HepG2 (cell line): ENCODE measurements around the gene NRP1. TPM values are rescaled to one million over a fixed set of nuclear protein-coding genes. Genes with fewer than 3 reads are reported as not detected.

ENCODE experiments used
- AFF4 ChIP-seq: sonication (generic); formaldehyde crosslinking; IDR thresholded peaks from 2 replicates; pipeline ENCODE4 v1.4.0; 2020; ENCODE audit warnings: missing genetic modification reagents
- BORCS8-MEF2B ChIP-seq: sonication (generic); formaldehyde crosslinking; IDR thresholded peaks from 2 replicates; pipeline ENCODE4 v1.8.0; 2022; ENCODE audit warnings: mild to moderate bottlenecking, missing genetic modification reagents
- CCDC6 ChIP-seq: sonication (generic); formaldehyde crosslinking; IDR thresholded peaks from 2 replicates; pipeline ENCODE4 v1.8.1; 2022; ENCODE audit warnings: mild to moderate bottlenecking, missing genetic modification reagents, moderate library complexity
- CREM ChIP-seq, 2 experiments: sonication (generic) in 1 of 2; formaldehyde crosslinking in 1 of 2; IDR thresholded peaks; 2 replicates each; pipeline versions ENCODE4 v1.4.0 to v1.6.1; 2016 to 2020; ENCODE audit warnings: antibody characterized with exemption in 1 of 2, mild to moderate bottlenecking in 1 of 2, missing genetic modification reagents in 1 of 2
- E2F1 ChIP-seq: sonication (generic); formaldehyde crosslinking; IDR thresholded peaks from 2 replicates; pipeline ENCODE4 v1.5.0; 2020; ENCODE audit warnings: missing genetic modification reagents
- FOXA3 ChIP-seq: IDR thresholded peaks from 2 replicates; pipeline ENCODE4 v1.6.1; 2016; ENCODE audit warnings: missing genetic modification reagents, missing compliant biosample characterization
- HMGXB4 ChIP-seq, 2 experiments: sonication (generic) in 1 of 2; formaldehyde crosslinking in 1 of 2; IDR thresholded peaks; 2 replicates each; pipeline versions ENCODE4 v1.4.0 to v1.6.1; 2018 to 2020; ENCODE audit warnings: missing genetic modification reagents in 2 of 2, borderline replicate concordance in 1 of 2, low read depth in 1 of 2, mild to moderate bottlenecking in 1 of 2, missing biosample characterization in 1 of 2
- TBX2 ChIP-seq: sonication (generic); formaldehyde crosslinking; IDR thresholded peaks from 2 replicates; pipeline ENCODE4 v1.5.0; 2020; ENCODE audit warnings: missing genetic modification reagents, mild to moderate bottlenecking, borderline replicate concordance
- TBX3 ChIP-seq: fragments of 450-650 bp; IDR thresholded peaks from 2 replicates; pipeline ENCODE4 v1.6.1; 2017; ENCODE audit warnings: antibody characterized with exemption, mild to moderate bottlenecking, inconsistent platforms, borderline replicate concordance
- TFE3 ChIP-seq: IDR thresholded peaks from 2 replicates; pipeline ENCODE4 v1.6.1; 2016
- TMF1 ChIP-seq: sonication (generic); formaldehyde crosslinking; IDR thresholded peaks from 2 replicates; pipeline ENCODE4 v1.8.1; 2022; ENCODE audit warnings: low read depth, missing genetic modification reagents
- ZFX ChIP-seq: sonication (generic); formaldehyde crosslinking; IDR thresholded peaks from 2 replicates; pipeline ENCODE4 v1.4.0; 2020; ENCODE audit warnings: mild to moderate bottlenecking, low read depth, missing genetic modification reagents, moderate library complexity
- ZNF160 ChIP-seq: sonication (generic); formaldehyde crosslinking; IDR thresholded peaks from 2 replicates; pipeline ENCODE4 v1.8.0; 2022; ENCODE audit warnings: mild to moderate bottlenecking, inconsistent platforms, missing genetic modification reagents
- ZNF577 ChIP-seq: sonication (generic); formaldehyde crosslinking; IDR thresholded peaks from 2 replicates; pipeline ENCODE4 v1.4.0; 2020; ENCODE audit warnings: mild to moderate bottlenecking, low read depth, missing genetic modification reagents, borderline replicate concordance
- ZSCAN21 ChIP-seq: sonication (generic); formaldehyde crosslinking; IDR thresholded peaks from 2 replicates; pipeline ENCODE4 v1.8.0; 2022; ENCODE audit warnings: mild to moderate bottlenecking, missing genetic modification reagents, moderate library complexity, borderline replicate concordance
- polyA plus RNA-seq, 8 experiments: library from polyadenylated mRNA; depleted of rRNA in 3 of 8; stranded (reverse) in 7 of 8; unstranded in 1 of 8; fragments of >200 nt; fragmentation: Illumina TruSeq in 4 of 8; extraction: Trizol in 4 of 8; gene quantifications; 2 replicates each; pipeline versions ENCODE4 v1.2.1 to v1.2.3, GENCODE V29; 2011 to 2016; ENCODE audit warnings: low read depth in 4 of 8, missing spikeins in 1 of 8, mixed read lengths in 1 of 8; ENCODE audit not compliant: insufficient read depth in 1 of 8
- total RNA-seq, 5 experiments: library from RNA; depleted of rRNA; stranded (reverse); fragments of >200 nt; fragmentation: Illumina TruSeq; extraction: Trizol; gene quantifications; 2 replicates each; pipeline ENCODE4 v1.2.3, GENCODE V29; 2016; ENCODE audit warnings: low read depth in 1 of 5
- TF ChIP-seq, protein P1 (sequence below): sonication (generic); formaldehyde crosslinking; conservative IDR thresholded peaks from 2 replicates; pipeline ENCODE4 v1.4.0; 2020; ENCODE audit warnings: missing genetic modification reagents
- TF ChIP-seq, protein P2 (sequence below): IDR thresholded peaks from 2 replicates; pipeline ENCODE4 v1.6.1; 2016; ENCODE audit warnings: mild to moderate bottlenecking, missing biosample characterization, missing genetic modification reagents

NRP1 gene
- total and polyA plus RNA-seq, 2 of the 13 experiments (the other 11 are each of a cell fraction or from before 2014, with no cell fraction given): 5.3 to 5.8 TPM

- TF ChIP-seq, protein P1, sequence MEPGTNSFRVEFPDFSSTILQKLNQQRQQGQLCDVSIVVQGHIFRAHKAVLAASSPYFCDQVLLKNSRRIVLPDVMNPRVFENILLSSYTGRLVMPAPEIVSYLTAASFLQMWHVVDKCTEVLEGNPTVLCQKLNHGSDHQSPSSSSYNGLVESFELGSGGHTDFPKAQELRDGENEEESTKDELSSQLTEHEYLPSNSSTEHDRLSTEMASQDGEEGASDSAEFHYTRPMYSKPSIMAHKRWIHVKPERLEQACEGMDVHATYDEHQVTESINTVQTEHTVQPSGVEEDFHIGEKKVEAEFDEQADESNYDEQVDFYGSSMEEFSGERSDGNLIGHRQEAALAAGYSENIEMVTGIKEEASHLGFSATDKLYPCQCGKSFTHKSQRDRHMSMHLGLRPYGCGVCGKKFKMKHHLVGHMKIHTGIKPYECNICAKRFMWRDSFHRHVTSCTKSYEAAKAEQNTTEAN: 0 out of 2 replicates have a peak, but pooled peaks have one; percentile 44
- TF ChIP-seq TBX3 (no peak), BORCS8-MEF2B (CRISPR knock-in tag) (peak; percentile 48; the same call in 1 of the 2 replicates), FOXA3 (CRISPR knock-in tag) (no peak), ZNF577 (no peak), HMGXB4 (CRISPR knock-in tag; IDR thresholded peaks at IDR 0.05; ENCODE audit: borderline replicate concordance in 1 of 2, low read depth in 1 of 2) (peak; percentile 63 to 84; a peak in 3 of 4 replicates), TBX2 (CRISPR knock-in tag) (peak; percentile 45; the same call in 1 of the 2 replicates), AFF4 (CRISPR knock-in tag) (no peak; the same call in 1 of the 2 replicates), ZNF160 (CRISPR knock-in tag) (no peak; the same call in 1 of the 2 replicates), ZFX (CRISPR knock-in tag) (0 out of 2 replicates have a peak, but pooled peaks have one; percentile 23), CCDC6 (CRISPR knock-in tag) (0 out of 2 replicates have a peak, but pooled peaks have one; percentile 50), TMF1 (no peak), E2F1 (CRISPR knock-in tag) (peak; percentile 38; the same call in 1 of the 2 replicates), ZSCAN21 (CRISPR knock-in tag) (peak; percentile 86), CREM (IDR thresholded peaks at IDR 0.05) (no peak), CREM (CRISPR knock-in tag; IDR thresholded peaks at IDR 0.05) (no peak), TFE3 (no peak)
- TF ChIP-seq, protein P2, sequence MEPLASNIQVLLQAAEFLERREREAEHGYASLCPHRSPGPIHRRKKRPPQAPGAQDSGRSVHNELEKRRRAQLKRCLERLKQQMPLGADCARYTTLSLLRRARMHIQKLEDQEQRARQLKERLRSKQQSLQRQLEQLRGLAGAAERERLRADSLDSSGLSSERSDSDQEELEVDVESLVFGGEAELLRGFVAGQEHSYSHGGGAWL: peak; percentile 18; the same call in 1 of the 2 replicates
These were observed 511 bp upstream of the NRP1 start (continued) for GRCh38 chr10:33334805-33335550.
